Left lung (tissue), 10 donors: ENCODE results near the gene FAM149B1. TPM values are rescaled to one million over a fixed set of nuclear protein-coding genes. Genes with fewer than 3 reads are reported as not detected.

ENCODE experiments used
- ATAC-seq: fragments of 200-7000 bp; cut with Tn5 transposase; one replicate; pipeline ENCODE4 v1.9.1; 2020; ENCODE audit warnings: moderate library complexity
- DNase-seq, 4 donors: peaks; one replicate each; pipeline ENCODE4 v3.0.0-alpha.2; 2013 to 2020
- H3K27ac ChIP-seq, 2 donors: fragments of 200-600 bp; sonication (generic) in 1 of 2; one replicate each; pipeline versions ENCODE4 v1.5.0 to v1.8.0; 2020 to 2021
- H3K27me3 ChIP-seq, 2 donors: fragments of 200-600 bp; sonication (generic) in 1 of 2; one replicate each; pipeline versions ENCODE4 v1.5.0 to v1.8.0; 2020 to 2021
- H3K36me3 ChIP-seq, 2 donors: fragments of 200-600 bp; sonication (generic) in 1 of 2; one replicate each; pipeline versions ENCODE4 v1.5.0 to v1.8.0; 2020 to 2021
- H3K4me1 ChIP-seq, 2 donors: fragments of 200-600 bp; one replicate each; pipeline ENCODE4 v1.8.0; 2021
- H3K4me3 ChIP-seq, 2 donors: fragments of 200-600 bp; sonication (generic) in 1 of 2; one replicate each; pipeline versions ENCODE4 v1.5.0 to v1.8.0; 2020 to 2021; ENCODE audit warnings: mild to moderate bottlenecking in 1 of 2
- H3K9me3 ChIP-seq, 2 donors: fragments of 200-600 bp; sonication (generic) in 1 of 2; one replicate each; pipeline versions ENCODE4 v1.5.0 to v1.8.0; 2020 to 2021
- intact Hi-C, 2 donors: fragments of 100-400 bp; cut with DNase I; formaldehyde crosslinking; loops; one replicate each; pipeline versions ENCODE4 v1.11.2 to v1.14.2; 2022
- polyA plus RNA-seq, 6 donors: library from polyadenylated mRNA; unstranded; fragments of 120-200 nt; gene quantifications; one replicate each; pipeline ENCODE4 v1.2.1, GENCODE V29; 2013; ENCODE audit not compliant: insufficient read length in 6 of 6
- total RNA-seq, 2 donors: library from RNA; stranded (reverse); fragmentation: NEBNext Ultra II Directional; extraction: Animal tissue kit (Norgen Biotek cat#: 25700); gene quantifications; one replicate each; pipeline ENCODE4 v1.2.1, GENCODE V29; 2021
- TF ChIP-seq, protein P1 (sequence below), 2 donors: fragments of 200-600 bp; sonication (generic) in 1 of 2; IDR thresholded peaks; one replicate each; pipeline versions ENCODE4 v1.5.0 to v1.8.0; 2021; ENCODE audit warnings: antibody characterized with exemption in 2 of 2
- donor health status: DM: no; HTN: yes; CAD: no.
- donor health status: DM: no; HTN: no; CAD: no.

FAM149B1 gene
- total and polyA plus RNA-seq, 8 donors: 20.4 to 58.8 (median 49.8) TPM

GRCh38 chr10:73168465-73168803 is 515 bp downstream of the FAM149B1 start:
- peak overlapping the region; percentile 79 to 95 for H3K4me3 ChIP-seq
- DNase-seq: no peak
- intact Hi-C loops: no loop called here

GRCh38 chr10:73169320-73169719 is 1.4 kb downstream of the FAM149B1 start:
- TF ChIP-seq, protein P1, sequence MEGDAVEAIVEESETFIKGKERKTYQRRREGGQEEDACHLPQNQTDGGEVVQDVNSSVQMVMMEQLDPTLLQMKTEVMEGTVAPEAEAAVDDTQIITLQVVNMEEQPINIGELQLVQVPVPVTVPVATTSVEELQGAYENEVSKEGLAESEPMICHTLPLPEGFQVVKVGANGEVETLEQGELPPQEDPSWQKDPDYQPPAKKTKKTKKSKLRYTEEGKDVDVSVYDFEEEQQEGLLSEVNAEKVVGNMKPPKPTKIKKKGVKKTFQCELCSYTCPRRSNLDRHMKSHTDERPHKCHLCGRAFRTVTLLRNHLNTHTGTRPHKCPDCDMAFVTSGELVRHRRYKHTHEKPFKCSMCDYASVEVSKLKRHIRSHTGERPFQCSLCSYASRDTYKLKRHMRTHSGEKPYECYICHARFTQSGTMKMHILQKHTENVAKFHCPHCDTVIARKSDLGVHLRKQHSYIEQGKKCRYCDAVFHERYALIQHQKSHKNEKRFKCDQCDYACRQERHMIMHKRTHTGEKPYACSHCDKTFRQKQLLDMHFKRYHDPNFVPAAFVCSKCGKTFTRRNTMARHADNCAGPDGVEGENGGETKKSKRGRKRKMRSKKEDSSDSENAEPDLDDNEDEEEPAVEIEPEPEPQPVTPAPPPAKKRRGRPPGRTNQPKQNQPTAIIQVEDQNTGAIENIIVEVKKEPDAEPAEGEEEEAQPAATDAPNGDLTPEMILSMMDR (IDR thresholded peaks at IDR 0.05): no peak

More at GRCh38 chr10:73168465-73168803, 515 bp downstream of the FAM149B1 start:
- H3K27me3 ChIP-seq: no peaks in the 10 kb centered on the region
- TF ChIP-seq, protein P1 (IDR thresholded peaks at IDR 0.05): no peak
- H3K27ac ChIP-seq: peak overlapping the region; percentile 94 to 95
- peaks cover 6 to 49% of the 10 kb centered on the region in 2 donors for H3K4me1 ChIP-seq
- peaks cover 0 to 6% of the 10 kb centered on the region in 2 donors for H3K36me3 ChIP-seq
- peak; percentile 44 for ATAC-seq
- H3K9me3 ChIP-seq: no peaks in the 10 kb centered on the region

DNA sequence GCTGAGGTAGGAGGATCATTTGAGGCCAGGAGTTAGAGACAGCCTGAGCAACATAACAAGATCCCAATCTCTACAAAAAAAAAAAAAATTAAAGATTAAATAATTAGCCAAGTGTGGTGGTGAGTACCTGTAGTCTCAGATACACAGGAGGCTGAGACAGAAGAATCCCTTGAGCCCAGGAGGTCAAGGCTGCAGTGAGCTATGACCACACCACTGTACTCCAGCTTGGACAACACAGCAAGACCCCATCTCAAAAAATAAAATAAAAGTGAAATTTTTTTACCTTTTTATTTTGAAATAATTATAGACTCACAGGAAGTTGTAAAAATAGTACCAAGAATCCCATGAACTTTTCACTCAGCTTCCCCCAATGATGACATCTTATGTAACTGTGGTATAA is 4.9 kb downstream of the FAM149B1 start:
- TF ChIP-seq, protein P1 (IDR thresholded peaks at IDR 0.05): no peak
- intact Hi-C loops: no loop called here

More at GRCh38 chr10:73169320-73169719, 1.4 kb downstream of the FAM149B1 start:
- Histone ChIP-seq H3K36me3 (no peaks in the 10 kb centered on the region), H3K9me3 (no peaks in the 10 kb centered on the region), H3K4me1 (peaks cover 6 to 43% of the 10 kb centered on the region in 2 donors), H3K27me3 (no peaks in the 10 kb centered on the region), H3K4me3 (peak overlapping the region in 1 of 2 donors; percentile 95), H3K27ac (no peak overlapping the region)
- intact Hi-C loops: no loop called here
- ATAC-seq: no peak
- no peak for DNase-seq

DNA sequence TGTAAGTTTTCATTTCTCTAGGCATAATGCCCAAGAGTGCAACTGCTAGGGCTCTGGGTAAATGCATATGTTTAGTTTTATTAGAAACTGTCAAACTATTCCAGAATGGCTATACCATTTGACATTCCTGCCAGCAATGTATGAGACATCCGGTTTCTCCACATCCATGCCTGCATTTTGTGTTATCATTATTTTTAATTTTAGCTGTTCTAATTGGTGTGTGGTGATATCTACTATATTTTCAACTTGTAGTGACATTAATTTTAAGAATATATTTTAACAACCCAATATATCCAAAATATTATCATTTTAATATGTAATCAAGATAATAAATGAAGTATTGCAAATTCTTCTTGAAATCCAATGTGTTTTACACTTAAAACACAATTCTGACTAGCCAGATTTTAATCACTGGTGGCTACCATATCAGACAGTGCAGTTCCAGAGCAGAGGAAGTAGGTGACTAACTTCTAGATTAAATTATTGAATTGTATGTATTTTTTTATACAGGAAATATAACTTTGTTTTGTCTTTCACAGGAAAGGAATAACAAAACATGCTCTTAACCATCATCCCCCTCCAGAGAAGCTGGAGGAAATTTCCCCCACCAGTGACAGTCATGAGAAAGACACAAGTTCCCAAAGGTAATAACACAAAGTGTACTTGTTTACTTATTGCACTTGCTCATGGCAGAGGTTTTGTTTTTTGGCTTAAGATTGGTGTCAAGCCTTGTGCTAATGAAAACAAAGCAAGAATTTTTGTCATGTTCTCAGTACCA is 6.4 kb downstream of the FAM149B1 start:
- H3K4me1 ChIP-seq: peaks cover 0 to 5% of the 10 kb centered on the region in 2 donors
- no peak overlapping the region for H3K27ac ChIP-seq
- DNase-seq (no peak), ATAC-seq (no peak)
- H3K4me3 ChIP-seq: no peak overlapping the region
- H3K36me3 ChIP-seq: peaks cover 0 to 38% of the 10 kb centered on the region in 2 donors
- H3K27me3 ChIP-seq: no peaks in the 10 kb centered on the region
- TF ChIP-seq, protein P1 (IDR thresholded peaks at IDR 0.05): no peak
- intact Hi-C loops: no loop called here
- H3K9me3 ChIP-seq: no peaks in the 10 kb centered on the region

More for the DNA sequence above, 4.9 kb downstream of the FAM149B1 start:
- Histone ChIP-seq H3K27me3 (no peaks in the 10 kb centered on the region), H3K36me3 (peaks cover 0 to 30% of the 10 kb centered on the region in 2 donors), H3K27ac (no peak overlapping the region), H3K9me3 (no peaks in the 10 kb centered on the region), H3K4me1 (peaks cover 0 to 16% of the 10 kb centered on the region in 2 donors), H3K4me3 (no peak overlapping the region)
- no peak for ATAC-seq
- no peak for DNase-seq

DNA sequence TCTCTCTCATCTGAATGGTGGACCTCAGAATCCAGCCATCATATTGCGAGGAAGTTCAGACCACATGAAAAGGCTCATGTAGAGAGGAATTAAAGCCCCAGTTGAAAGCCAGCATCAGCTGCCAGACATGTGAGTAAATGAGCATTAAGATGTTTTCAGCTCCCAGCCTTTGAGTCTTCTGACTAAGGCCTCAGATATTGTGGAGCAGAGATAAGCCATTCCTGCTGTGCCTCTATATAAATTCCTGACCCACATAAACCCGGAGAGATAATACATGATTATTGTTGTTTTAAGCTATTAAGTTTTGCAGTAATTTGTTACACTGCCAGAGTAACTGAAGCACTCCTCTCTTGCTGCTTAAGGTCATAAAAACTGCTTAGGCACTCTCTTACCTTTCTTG is 14.6 kb downstream of the FAM149B1 start:
- no peaks in the 10 kb centered on the region for H3K9me3 ChIP-seq
- no peaks in the 10 kb centered on the region for H3K27me3 ChIP-seq
- ATAC-seq (no peak), DNase-seq (no peak)
- H3K4me3 ChIP-seq: no peak overlapping the region
- intact Hi-C loops: no loop called here
- no peak overlapping the region for H3K27ac ChIP-seq
- H3K36me3 ChIP-seq: peaks cover 0 to 51% of the 10 kb centered on the region in 2 donors
- no peaks in the 10 kb centered on the region for H3K4me1 ChIP-seq
- TF ChIP-seq, protein P1 (IDR thresholded peaks at IDR 0.05): no peak
